NCI-H187 (cell line): Measurements from ENCODE around the gene DCBLD2.

ENCODE experiments used
- DNase-seq, 2 experiments: peaks; one replicate each; lab custom pipeline; 2025; lab: John Stamatoyannopoulos, UW

DCBLD2 gene

GRCh38 chr3:98901392-98902350 lies at the start of gene DCBLD2:
TSS of gene DCBLD2 (minus strand) at chr3:98901695. CDS start at chr3:98901326, 369 bp downstream.
- peak; percentile 76 to 94 for DNase-seq

- DNase-seq = no peak
Observed at GRCh38 chr3:98945666-98946065, 44.2 kb upstream of the DCBLD2 start.

GRCh38 chr3:98945101-98945524 lies 43.6 kb upstream of the DCBLD2 start:
- DNase-seq = no peak

GRCh38 chr3:98930413-98930812 lies 28.9 kb upstream of the DCBLD2 start:
- no peak for DNase-seq

- DNase-seq = no peak
Observed at GRCh38 chr3:98921957-98922356, 20.5 kb upstream of the DCBLD2 start.

- no peak for DNase-seq
Observed at GRCh38 chr3:98920166-98920565, 18.7 kb upstream of the DCBLD2 start.

GRCh38 chr3:98918586-98918985 lies 17.1 kb upstream of the DCBLD2 start:
- no peak for DNase-seq

GRCh38 chr3:98917608-98918007 lies 16.1 kb upstream of the DCBLD2 start:
- no peak for DNase-seq

- DNase-seq = no peak
Observed at GRCh38 chr3:98914210-98915080, 12.9 kb upstream of the DCBLD2 start.

- DNase-seq = no peak
Observed at GRCh38 chr3:98912448-98912847, 11.0 kb upstream of the DCBLD2 start.

- no peak for DNase-seq
Observed at GRCh38 chr3:98906230-98906629, 4.7 kb upstream of the DCBLD2 start.

GRCh38 chr3:98903705-98904481 lies 2.4 kb upstream of the DCBLD2 start:
- DNase-seq = no peak

GRCh38 chr3:98903099-98903498 lies 1.6 kb upstream of the DCBLD2 start:
- DNase-seq = no peak

- no peak for DNase-seq
Observed at GRCh38 chr3:98902351-98902740, 851 bp upstream of the DCBLD2 start.

GRCh38 chr3:98901119-98901391 lies 440 bp downstream of the DCBLD2 start:
- peak in 1 of 2 experiments; percentile 20 for DNase-seq

GRCh38 chr3:98900265-98901118 lies 1.0 kb downstream of the DCBLD2 start:
- DNase-seq = no peak

- DNase-seq = no peak
Observed at GRCh38 chr3:98897701-98898100, 3.8 kb downstream of the DCBLD2 start.

- no peak for DNase-seq
Observed at GRCh38 chr3:98894791-98895576, 6.5 kb downstream of the DCBLD2 start.

GRCh38 chr3:98893740-98894139 lies 7.8 kb downstream of the DCBLD2 start:
- no peak for DNase-seq

GRCh38 chr3:98892263-98892662 lies 9.2 kb downstream of the DCBLD2 start:
- DNase-seq = no peak
